ENCODE data around the gene CDH13. TPM values are rescaled to one million over a fixed set of nuclear protein-coding genes. Genes with fewer than 3 reads are reported as not detected.

The CDH13 gene
- total RNA-seq, 1 donor from 2014 or later: 46.4 TPM

DNA sequence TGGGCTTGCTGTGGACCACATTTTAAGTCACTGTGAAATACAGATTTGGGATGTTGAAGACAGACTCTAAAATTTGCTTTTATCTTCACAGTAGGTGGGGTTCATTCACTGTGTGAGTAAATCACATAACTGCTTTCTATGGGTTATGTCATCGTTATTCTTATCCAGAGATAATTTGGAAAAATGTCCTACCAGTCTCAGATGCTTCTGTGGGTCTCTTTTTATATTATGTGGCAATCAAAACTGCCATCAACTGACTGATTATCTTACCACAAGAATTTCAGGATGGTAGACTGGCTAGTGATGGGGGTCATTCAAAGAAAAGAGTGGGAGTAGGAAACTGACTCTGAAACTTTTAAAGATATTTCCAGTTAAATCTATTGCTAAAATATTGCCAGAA, 1184.1 kb downstream of the CDH13 start:
- Mint-ChIP-seq H3K27ac (no peak overlapping the region), H3K4me3 (peak overlapping the region; percentile 67)

GRCh38 chr16:83813823-83814658, 1187.3 kb downstream of the CDH13 start:
- Mint-ChIP-seq H3K27me3 (no peaks in the 10 kb centered on the region), H3K9me3 (no peaks in the 10 kb centered on the region), H3K4me1 (ENCODE audit: unreplicated experiment) (peaks cover 33% of the 10 kb centered on the region), H3K4me3 (no peak overlapping the region), H3K27ac (peak overlapping the region; percentile 50), H3K36me3 (peaks cover 23% of the 10 kb centered on the region)
- DNase-seq (ENCODE audit: extremely low spot score, unreplicated experiment): no peak
- TF ChIP-seq CTCF (conservative IDR thresholded peaks at IDR 0.05): no peak

More for the DNA sequence above, 1184.1 kb downstream of the CDH13 start:
- H3K36me3 Mint-ChIP-seq: peaks cover 26% of the 10 kb centered on the region
- no peaks in the 10 kb centered on the region for H3K9me3 Mint-ChIP-seq
- no peak for DNase-seq (ENCODE audit: extremely low spot score, unreplicated experiment)
- no peaks in the 10 kb centered on the region for H3K27me3 Mint-ChIP-seq
- peaks cover 41% of the 10 kb centered on the region for H3K4me1 Mint-ChIP-seq (ENCODE audit: unreplicated experiment)
- no peak for TF ChIP-seq CTCF (conservative IDR thresholded peaks at IDR 0.05)

DNA sequence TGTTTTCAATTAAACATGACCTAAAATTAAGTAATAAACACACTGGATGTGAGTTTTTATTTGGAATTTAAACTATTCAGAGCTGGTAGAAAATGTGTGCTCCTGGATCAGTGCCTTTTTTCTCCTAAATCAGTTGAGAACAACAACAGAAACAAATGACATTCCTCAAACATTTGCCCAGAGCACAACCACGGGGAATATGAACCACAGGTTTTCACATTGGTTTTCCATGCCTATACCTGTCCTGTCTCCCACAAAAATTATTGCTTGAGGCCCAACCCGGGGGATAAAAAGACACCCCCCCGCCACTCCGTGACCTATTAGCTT, 1187.9 kb downstream of the CDH13 start:
- no peaks in the 10 kb centered on the region for H3K9me3 Mint-ChIP-seq
- no peak for DNase-seq (ENCODE audit: extremely low spot score, unreplicated experiment)
- peaks cover 20% of the 10 kb centered on the region for H3K36me3 Mint-ChIP-seq
- H3K27ac Mint-ChIP-seq: peak overlapping the region; percentile 50
- H3K4me3 Mint-ChIP-seq: no peak overlapping the region
- TF ChIP-seq CTCF (conservative IDR thresholded peaks at IDR 0.05): no peak
- peaks cover 30% of the 10 kb centered on the region for H3K4me1 Mint-ChIP-seq (ENCODE audit: unreplicated experiment)
- H3K27me3 Mint-ChIP-seq: no peaks in the 10 kb centered on the region

DNA sequence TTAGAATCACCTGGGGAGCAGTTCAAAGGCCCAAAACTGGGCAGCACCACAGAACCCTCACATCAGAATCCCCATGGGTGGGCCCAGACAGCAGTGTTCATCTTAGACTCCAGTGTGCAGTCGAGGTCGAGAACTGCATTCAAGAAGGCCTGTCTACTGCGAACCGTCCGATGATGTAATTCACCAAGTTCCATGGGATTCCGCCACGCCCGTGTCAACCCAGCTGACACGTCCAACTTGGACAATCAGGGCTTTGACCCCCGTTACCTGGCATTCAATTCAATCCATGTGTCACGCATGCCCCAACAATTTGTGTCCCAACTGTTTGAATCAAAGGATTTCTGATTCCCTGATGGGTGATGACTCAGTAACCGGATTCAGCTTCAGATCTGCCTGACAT, 1190.3 kb downstream of the CDH13 start:
- Mint-ChIP-seq H3K27me3 (no peaks in the 10 kb centered on the region), H3K9me3 (no peaks in the 10 kb centered on the region), H3K4me3 (no peak overlapping the region), H3K27ac (no peak overlapping the region), H3K4me1 (ENCODE audit: unreplicated experiment) (peaks cover 17% of the 10 kb centered on the region), H3K36me3 (peaks cover 10% of the 10 kb centered on the region)
- no peak for DNase-seq (ENCODE audit: extremely low spot score, unreplicated experiment)
- TF ChIP-seq CTCF (conservative IDR thresholded peaks at IDR 0.05): no peak

- Mint-ChIP-seq H3K27ac (no peak overlapping the region), H3K4me3 (no peak overlapping the region), H3K27me3 (no peaks in the 10 kb centered on the region), H3K36me3 (no peaks in the 10 kb centered on the region), H3K9me3 (no peaks in the 10 kb centered on the region), H3K4me1 (ENCODE audit: unreplicated experiment) (peaks cover 12% of the 10 kb centered on the region)
- TF ChIP-seq CTCF (conservative IDR thresholded peaks at IDR 0.05): no peak
- no peak for DNase-seq (ENCODE audit: extremely low spot score, unreplicated experiment)
Observed at GRCh38 chr16:83818276-83818675, 1191.5 kb downstream of the CDH13 start.
